GM21825 (cell line): Measurements from ENCODE around the gene STMN1.
A peak's percentile ranks its signal among the peaks of the same experiment; 100 is the strongest.

Experiments
- ATAC-seq: cut with Tn5 transposase; IDR thresholded peaks from one replicate; pipeline ENCODE4 v1.9.1; 2021; ENCODE audit warnings: mild to moderate bottlenecking, moderate library complexity; ENCODE audit not compliant: unreplicated experiment

STMN1 gene

DNA sequence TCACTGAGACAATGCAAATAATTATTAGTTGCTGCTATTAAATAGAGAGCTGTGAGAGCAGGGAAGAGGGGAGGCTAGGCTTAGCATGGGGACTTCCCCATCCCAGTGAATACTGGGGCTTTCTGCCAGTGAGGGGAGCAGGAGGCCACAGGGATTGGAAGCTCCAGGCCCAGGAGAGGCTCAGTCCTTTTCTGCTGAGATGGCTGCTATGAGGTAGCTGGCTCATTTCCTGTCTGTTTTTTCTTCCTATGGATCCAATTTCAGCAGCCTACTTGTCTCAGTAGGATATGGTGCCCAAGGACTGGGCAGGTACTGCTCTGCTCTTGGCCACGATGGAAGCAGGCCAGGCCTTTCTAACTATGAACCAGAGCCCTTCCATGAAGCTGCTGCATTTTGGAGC is 10.0 kb downstream of the STMN1 start:
- no peak for ATAC-seq

DNA sequence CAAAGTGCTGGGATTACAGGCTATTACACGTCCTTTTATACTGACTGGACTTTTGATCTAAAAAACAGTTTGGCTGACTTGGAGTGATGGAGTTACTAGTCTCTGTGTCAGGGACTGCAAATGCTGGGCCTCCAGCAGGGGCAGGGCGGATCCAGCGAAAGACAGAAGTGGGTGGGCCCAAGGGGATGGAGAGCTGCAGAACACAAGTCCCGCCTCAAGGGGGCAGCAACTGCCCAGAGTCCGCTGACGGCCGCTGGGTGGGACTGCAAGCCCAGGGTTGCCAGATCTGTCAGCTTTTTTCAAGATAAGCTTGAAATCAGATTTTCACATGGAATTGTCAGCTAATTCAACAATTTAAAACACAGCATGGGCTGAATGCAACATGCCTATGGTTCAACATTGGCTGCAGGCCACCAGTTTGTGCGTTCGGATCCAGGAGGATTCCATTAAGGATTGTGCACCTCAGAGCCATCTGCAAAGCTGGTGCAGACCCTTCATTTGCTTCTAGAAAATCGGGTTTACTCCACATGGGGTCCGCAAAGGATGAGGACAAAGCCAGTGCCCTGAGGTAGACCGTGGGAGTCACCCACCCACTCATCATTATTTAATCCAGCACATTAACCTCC is 10.7 kb downstream of the STMN1 start:
- peak; percentile 88 for ATAC-seq

DNA sequence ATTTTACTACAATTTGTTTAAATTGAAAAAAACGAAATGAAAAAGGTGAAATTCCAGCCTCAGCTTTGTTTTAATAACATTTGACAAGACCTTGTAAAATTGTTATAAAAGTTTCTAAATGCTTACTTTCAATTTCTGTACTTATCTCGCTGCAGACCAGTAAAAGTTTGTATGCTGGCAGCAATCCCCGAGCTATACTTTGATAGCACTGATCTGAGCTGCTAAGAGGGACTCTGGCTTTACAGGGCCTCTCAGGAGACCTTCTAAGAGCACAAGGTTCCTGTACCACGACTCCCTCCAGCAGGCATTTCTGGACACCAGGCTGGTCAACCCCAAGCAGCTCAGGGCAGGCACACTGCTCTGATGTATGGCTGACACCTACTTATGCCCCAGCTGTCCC is 13.1 kb downstream of the STMN1 start:
- ATAC-seq = no peak

DNA sequence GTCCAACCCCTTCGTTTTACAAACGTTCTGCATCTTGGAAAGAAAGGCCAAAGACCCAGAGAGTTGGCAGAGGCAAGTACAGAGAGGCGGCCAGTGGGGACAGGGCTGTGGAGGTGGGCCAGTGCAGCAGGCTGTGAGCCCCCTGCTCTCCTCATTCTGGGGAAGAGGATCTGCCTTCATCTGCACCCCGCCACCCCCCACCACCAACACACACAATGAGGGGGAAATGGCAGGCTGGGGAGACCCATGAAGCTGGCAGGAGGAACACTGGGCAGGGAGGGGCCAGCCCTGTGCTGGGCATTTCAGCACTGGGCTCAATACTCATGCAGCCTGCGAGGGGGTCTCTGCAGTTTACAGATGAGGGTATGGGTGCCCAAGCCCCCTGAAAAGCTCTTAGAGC is 14.6 kb downstream of the STMN1 start:
- ATAC-seq = no peak

DNA sequence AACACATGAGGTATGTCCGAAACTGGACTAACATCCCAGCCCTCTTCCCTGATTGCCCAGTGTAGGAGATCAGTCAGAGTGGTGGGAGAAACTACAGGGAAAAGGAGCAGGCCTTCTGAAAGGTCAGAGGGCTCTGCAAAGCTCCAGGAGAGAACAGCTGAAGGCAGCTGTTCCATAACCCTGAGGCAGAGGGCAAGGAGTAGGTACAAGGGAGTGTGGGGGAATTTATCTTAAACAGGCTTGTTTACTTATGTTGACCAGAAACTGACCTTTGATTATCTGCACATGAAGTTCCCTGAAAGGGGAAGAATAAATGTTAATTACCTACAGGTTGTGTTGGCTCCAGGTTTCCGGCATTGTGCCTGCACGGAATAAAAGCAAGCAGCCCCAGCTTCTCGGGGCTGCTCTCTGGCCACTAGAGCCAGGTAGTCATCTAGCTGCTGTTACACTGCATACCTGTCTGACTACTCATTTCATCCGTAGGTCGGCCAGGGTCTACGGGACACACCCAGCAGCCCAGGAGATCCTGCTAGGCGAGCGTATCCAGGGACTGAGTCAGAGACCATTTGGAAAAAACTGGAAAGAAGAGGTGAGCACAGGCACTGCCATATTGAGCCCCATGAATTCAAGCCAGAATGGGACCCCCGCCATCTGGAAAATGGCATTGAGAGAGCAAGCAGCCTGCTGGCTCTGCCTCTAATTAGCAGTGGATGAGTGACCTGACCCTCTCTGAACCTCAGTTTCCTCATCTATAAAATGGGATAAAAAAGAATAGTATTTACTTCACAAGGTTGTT is 15.8 kb downstream of the STMN1 start:
- ATAC-seq = no peak

DNA sequence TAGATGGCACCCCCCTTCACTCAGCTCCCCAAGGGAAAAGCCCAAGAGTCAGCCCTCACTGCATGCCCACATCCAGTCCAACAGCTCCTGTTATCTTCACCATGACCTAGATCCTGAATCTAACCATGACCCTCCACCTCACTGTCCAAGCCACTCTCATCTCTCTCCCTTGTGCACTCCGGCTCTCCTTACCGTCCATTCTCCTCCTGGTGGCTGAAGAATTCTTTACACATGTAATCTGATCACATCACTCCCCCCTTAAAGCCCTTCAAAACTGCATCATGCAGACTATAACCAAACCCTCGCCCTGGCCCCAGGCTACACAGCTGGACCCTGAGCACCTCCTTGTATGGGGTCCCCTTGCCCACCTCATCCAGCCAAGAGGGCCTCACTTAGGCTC is 16.7 kb downstream of the STMN1 start:
- ATAC-seq = no peak

DNA sequence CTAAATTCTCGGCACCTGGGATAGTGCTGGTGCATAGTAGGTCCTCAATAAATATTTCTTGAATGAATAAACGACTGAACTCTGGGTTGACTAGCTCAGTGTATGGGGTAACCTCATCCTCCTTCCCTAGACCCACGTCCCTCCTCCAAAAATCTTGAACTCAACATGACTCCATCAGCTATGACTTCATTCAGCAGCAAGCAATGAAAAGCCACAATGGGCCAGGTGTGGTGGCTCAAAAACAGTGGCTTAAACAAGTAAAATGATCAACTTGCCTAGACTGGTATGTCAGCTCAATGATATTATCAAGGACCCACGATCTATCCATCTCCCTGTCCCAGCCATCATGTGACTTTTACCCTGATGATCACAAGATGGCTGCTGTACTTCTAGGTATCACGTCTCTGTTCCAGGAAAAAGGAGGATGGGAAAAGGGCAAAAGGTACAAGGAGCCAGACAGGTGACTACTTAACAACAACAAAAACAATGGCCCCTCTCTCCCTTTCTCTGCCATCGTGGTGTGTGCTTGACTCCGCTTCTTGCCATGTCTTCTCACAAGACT is 17.7 kb downstream of the STMN1 start:
- ATAC-seq = no peak

DNA sequence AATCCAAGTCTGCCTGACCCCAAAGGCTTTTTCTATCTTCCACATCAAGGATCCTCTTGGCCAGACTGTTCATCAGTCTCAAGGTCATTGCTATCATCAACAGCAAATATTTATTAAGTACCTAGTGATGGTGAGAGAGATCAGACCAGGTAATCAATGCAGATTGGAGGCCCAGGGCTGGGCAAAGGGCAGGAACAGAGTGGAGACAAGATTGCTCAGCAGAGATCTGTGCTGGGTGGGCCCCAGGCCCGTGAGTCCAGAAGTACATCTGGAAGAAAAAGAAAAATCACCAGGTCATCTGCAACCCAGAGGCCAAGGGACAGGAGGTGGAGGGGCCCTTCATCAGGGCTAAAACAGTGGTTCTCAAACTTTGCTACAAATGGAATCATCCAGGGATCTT is 20.6 kb downstream of the STMN1 start:
- ATAC-seq = no peak

DNA sequence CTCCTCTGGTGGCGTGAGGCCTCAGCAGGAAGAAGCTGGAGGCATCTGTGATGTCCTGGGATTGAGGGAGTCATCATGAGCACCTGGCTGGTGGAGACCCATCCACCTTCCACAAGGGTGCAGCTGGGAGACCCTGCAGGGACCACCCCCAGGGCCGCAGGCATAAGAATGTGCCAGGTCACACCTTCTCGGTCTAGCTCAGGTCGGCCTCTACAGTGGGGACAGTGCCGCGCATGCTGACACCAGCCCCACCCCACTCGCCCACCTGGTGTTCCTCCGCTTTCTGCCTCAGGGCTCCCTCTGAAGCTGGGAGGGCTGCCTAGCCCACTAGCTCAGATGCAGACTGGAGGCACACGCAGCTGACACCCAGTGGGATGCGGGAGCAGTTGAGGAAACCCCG is 25.0 kb downstream of the STMN1 start:
- no peak for ATAC-seq

DNA sequence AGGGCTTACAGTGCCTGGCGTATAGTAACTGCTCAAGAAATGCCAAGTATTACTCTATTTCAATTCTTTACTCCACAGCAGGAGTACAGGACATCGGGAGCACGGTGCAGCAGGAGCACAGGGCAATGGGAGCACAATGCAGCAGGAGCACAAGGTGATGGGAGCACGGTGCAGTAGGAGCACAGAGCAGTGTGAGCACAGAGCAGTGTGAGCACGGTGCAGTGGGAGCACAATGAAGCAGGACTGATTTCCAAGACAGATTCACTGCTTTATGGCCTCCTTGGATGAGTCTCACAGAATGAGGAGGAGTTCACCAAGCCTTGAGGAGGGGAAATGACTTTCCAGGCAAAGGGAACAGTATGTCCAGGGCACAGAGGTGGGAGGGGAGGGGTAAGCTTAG is 25.7 kb downstream of the STMN1 start:
- no peak for ATAC-seq

DNA sequence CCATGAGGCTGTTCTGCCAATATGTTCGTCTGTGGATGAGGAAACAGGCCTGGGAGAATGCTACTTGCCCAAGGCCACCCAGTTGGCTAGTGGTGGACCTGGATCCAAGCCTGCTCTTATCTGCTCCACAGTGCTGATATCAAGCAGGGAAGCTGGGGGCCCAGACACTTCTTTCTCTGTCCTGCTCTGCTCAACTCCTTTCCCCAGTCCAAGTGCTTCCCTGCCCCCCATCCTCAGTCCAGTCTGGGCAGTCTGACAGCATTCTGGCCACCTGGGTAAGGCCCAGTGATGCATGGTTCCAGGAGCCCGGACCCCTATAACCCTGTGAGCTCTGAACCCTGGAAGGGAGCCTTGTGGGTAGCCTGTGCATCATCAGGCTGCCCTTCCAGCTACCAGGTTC is 26.5 kb downstream of the STMN1 start:
- no peak for ATAC-seq

DNA sequence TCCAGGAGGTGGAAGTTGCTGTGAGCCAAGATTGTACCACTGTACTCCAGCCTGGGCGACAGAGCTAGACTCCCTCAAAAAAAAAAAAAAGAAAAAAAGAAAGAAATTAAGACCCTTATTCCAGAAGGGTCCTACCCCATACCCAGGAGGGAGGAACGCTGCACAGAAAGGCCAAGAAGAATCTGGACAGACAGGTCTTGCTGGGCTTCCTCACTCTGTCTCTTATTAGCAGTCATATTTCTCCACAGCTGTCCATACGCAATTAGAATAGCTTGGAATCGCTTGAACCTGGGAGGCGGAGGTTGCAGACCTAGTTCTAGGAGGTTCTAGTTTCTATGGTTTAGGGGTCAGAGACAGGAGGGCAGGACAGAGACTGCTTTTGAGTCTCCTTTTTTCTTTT is 27.5 kb downstream of the STMN1 start:
- ATAC-seq = no peak

DNA sequence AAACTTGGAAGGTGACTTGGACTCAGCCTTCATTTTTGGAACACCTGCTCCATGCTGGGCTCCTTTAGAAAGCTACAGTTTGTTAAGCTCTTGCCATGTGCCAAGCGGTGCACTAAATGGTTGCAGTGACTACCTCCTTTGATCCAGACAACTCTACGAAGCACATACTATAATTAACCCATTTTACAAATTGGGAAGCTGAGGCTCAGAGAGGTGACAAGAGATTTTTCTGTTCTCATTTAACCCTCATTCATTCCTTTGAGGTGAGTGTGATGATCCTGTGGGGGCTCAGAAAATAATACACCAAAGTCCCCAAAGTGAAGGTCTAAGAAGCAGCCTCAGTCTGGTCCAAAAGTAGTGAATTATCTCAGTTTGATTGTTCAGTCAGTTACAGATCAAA is 29.1 kb downstream of the STMN1 start:
- ATAC-seq = no peak

DNA sequence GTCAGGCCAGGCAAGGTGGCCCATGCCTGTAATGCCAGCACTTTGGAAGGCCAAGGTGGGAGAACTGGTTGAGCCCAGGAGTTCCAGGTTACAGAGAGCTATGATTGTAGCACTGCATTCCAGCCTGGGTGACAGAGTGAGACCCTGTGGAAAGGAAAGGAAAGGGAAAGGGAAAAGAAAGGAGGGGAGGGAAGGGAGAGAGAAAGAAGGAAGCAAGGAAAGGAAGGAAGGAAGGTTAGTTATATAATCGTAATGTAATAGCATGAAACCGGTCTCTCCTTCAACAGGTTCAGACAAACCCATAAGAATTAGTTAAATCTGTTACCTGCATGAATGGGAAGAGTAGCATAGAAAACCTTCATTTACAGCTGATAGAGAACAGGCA is 29.5 kb downstream of the STMN1 start:
- ATAC-seq = no peak

DNA sequence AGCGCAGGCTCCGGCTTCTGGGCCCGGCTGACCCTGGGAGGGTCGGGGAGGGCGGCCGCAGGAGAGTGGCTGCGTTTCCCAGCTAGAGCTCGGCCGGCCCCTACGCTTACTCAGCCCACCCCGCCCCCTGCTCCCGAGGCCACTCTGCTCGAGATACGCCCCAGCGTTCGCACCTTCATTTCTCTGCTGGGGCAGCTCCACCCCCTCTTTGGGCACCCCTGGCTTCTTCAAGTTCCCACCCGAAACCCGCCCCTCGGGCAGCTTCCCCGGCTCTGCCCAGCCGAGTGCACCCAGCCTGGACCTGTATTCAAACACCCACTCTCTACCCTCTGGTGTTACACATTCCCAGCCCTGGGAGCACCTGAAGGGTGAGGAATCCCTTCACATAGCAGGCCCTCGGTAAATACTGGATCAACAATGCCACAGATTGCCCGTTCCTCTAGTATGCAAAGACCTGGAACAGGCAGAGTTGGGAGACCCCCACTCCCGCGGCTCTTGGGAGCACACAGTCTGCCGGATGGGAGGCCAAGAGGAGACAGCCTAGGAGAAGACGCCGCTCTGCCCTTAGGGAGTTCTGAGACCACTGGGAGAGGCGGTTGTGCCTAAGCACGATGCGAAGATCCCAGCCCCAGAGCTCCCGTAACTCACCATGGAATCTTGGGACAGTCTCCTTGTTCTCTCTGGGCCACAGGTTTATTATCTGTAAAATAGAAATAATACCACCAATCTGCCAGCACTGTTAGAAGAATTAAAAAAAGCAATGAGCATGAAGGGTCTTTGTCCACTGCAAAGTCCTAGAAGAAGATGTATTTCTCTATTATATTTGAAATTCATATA is 30.1 kb downstream of the STMN1 start:
- peak; percentile 7 for ATAC-seq

DNA sequence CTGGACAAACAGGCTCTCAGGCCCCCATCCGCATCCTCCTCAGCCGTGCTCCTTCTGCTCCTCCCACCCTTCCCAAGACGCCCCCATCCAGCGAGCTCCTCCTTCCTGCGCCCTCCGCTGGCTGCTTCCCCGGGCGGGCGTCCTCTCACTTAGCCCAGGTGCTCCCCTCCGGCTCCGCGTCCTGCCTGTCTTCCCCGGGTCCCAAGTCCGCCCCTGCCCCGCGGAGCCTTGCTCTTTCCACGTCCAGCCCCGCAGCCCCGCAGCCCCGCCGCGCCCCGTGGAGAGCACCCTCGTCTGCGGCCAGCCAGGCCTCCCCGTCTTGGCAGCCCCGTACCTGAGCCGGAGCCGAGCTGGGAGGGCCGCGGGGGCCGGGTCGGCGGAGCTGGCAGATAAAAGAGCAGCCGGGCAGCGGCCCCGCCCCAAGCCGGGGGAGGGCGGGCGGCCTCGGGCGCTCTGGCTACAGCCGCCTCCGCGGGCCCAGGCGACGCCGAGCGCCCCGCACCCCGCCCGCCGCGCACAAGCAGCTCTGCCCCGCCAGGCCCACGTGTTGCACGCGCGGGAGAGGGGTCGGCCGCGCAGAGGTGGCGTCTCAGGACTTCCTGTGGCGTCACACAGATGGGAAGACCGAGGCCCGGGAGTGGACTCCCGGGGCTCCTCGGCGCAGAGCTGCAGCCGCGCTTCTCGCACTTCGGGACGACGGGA is 30.9 kb downstream of the STMN1 start, which contains the start of gene PAQR7:
Gene PAQR7 (minus strand): TSS at position 555 of the 702 bp plus-strand sequence. CDS start 11,869 bp downstream, outside the sequence.
- ATAC-seq = peak; percentile 50

DNA sequence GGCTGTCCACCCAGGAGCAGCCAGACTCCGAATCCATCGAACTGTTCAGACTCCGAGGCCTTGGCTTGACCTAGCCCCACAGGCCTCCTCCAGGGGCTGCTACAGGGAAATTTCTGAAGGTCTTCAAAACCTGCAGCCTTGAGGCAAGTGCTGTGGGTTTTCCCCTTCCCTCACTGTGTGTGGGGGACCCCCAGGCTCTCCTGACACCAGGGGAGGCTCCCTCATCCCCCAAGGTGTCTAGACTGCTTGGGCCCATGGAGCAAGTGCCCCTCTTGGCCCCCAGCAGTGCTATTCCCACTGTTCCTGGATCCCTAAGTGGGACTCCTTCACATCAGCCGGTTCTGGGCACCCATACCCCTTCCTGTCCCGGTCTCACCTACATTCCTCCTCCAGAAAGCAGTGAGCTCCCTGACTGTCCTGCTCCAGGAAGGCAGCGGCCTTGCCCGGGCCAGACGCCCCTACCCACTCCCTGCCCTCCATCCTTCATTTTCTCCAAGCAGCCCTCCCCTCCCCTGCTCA is 31.5 kb downstream of the STMN1 start:
- ATAC-seq = no peak

DNA sequence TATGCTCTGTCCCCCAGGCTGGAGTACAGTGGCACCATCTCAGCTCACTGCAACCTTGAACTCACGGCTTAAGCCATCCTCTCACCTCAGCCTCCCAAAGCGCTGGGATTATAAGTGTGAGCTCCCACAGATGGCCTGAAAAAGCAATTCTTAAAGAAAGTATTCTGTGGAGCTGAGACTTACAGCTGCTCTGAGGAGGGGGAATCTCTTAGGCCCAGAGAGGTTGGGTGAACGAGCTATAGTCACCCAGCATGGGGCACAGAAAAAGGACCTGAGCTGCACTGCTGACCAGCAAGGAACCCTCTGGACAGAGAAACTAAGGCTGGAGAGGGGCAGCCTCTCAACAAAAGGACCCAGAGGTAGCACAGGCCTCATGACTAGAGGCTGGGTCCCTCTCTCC is 32.0 kb downstream of the STMN1 start:
- ATAC-seq = no peak

DNA sequence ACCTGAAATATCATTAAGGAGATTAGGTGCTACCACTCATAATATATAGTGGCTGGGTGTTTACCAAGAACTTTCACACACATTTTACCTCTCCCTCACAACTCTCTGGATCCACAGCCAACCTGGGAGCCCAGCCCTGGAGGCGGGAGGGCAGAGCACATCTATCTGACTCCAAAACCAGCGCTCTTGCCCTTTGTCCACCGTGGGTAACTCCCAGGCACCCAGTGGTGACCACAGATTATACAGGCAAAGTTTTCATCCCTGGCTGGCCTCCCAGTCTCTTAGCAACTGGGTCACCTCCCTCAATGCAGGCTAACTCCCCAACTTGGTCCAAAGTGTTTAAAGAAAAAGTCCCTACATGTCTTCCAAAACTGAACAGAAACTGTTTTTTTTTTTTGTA is 33.1 kb downstream of the STMN1 start:
- ATAC-seq = no peak

DNA sequence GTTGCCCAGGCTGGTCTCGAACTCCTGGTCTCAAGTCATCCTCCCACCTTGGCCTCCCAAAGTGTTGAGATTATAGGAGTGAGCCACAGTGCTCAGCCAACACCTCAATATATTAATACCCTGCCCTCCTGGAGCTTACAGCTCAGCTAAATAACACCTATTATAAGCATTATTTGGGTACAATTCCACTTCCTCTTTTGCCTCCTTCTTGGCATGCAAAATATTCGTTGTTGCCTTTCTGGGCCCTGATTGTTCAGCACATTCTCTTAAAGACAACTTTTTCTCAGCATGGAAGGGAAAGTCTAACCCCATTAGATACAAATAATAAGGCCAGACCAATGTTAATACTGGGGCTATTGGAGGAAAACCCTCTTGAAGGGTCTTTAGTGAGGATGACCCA is 33.5 kb downstream of the STMN1 start:
- ATAC-seq = no peak
